ENCODE data around the gene CDC42BPA. TPM values are rescaled to one million over a fixed set of nuclear protein-coding genes. Genes with fewer than 3 reads are reported as not detected.

The CDC42BPA gene
- total RNA-seq, 1 experiment from 2014 or later = 30.1 TPM

- no peak overlapping the region for H4K8ac ChIP-seq (replicated peaks; ENCODE audit: insufficient read length, low read depth, low read length)
- no peak for DNase-seq
These were observed 121.2 kb downstream of the CDC42BPA start for GRCh38 chr1:227197064-227197463.

More at GRCh38 chr1:227197064-227197463, 121.2 kb downstream of the CDC42BPA start:
- no peak overlapping the region for H3K56ac ChIP-seq (ENCODE audit: insufficient read length, low read depth, low read length)
- no peak overlapping the region for H2AFZ ChIP-seq (ENCODE audit: low read length)
- H4K91ac ChIP-seq (ENCODE audit: insufficient read length, low read depth, low read length) = no peak overlapping the region
- H2BK5ac ChIP-seq (ENCODE audit: insufficient read length, low read length) = no peak overlapping the region
- H3K79me1 ChIP-seq (ENCODE audit: insufficient read depth, low read depth, low read length, poor library complexity, severe bottlenecking) = no peaks in the 10 kb centered on the region
- no peak overlapping the region for H3K23ac ChIP-seq (ENCODE audit: insufficient read length, low read depth, low read length)
- no peak overlapping the region for H3K14ac ChIP-seq (ENCODE audit: insufficient read depth, low read length)
- no peak for TF ChIP-seq CTCF (conservative IDR thresholded peaks at IDR 0.05)
- no peak overlapping the region for H3K9ac ChIP-seq (ENCODE audit: extremely low read depth, insufficient read length, low read length)
- no peak overlapping the region for H2BK20ac ChIP-seq (ENCODE audit: low read depth, low read length, poor library complexity, severe bottlenecking)
- H3K27ac Mint-ChIP-seq = no peak overlapping the region
- no peak overlapping the region for H3K27ac ChIP-seq (ENCODE audit: insufficient read length, low read depth, low read length)
- no peak overlapping the region for H2AK5ac ChIP-seq (ENCODE audit: insufficient read length, low read length)
- no peak overlapping the region for H3T11ph ChIP-seq (ENCODE audit: low read length)
- no peak overlapping the region for H3K4me3 Mint-ChIP-seq
- no peak overlapping the region for H2BK120ac ChIP-seq (ENCODE audit: low read depth, low read length, poor library complexity, severe bottlenecking)
- H3K9me3 ChIP-seq (ENCODE audit: control insufficient read depth, low read depth, low read length) = no peaks in the 10 kb centered on the region
- peaks cover 5 to 17% (median 9%) of the 10 kb centered on the region in 3 experiments; a peak in 6 of 7 replicates for H3K36me3 Mint-ChIP-seq (ENCODE audit: insufficient read depth in 1 of 3, low read depth in 3 of 3)
- no peak overlapping the region for H3K4ac ChIP-seq (ENCODE audit: low read depth, low read length)
- no peaks in the 10 kb centered on the region for H3K23me2 ChIP-seq (ENCODE audit: insufficient read length, low read depth, low read length, poor library complexity, severe bottlenecking)
- no peaks in the 10 kb centered on the region for H3K27me3 ChIP-seq (ENCODE audit: insufficient read depth, low read length)
- no peaks in the 10 kb centered on the region for H3K4me1 ChIP-seq (ENCODE audit: insufficient read depth, low read length)
- no peak overlapping the region for H2BK15ac ChIP-seq (ENCODE audit: low read depth, low read length)
- H3K4me1 Mint-ChIP-seq = peaks cover 0 to 5% of the 10 kb centered on the region in 2 experiments; a peak in 2 of 4 replicates
- H3K18ac ChIP-seq (ENCODE audit: insufficient read length, low read depth, low read length) = no peak overlapping the region
- H2BK12ac ChIP-seq (ENCODE audit: insufficient read length, low read depth, low read length) = no peak overlapping the region
- H4K20me1 ChIP-seq (ENCODE audit: control insufficient read depth, insufficient read depth, insufficient read length) = no peaks in the 10 kb centered on the region
- no peaks in the 10 kb centered on the region for H3K27me3 Mint-ChIP-seq (ENCODE audit: low read depth)
- H4K5ac ChIP-seq (ENCODE audit: insufficient read length, low read depth, low read length) = no peak overlapping the region
- H3K79me2 ChIP-seq (ENCODE audit: insufficient read depth, low read length) = no peaks in the 10 kb centered on the region
- no CpG with 5 or more reads among the region's 2 CpGs for WGBS (ENCODE audit: extremely low coverage, insufficient read length, low lambda C conversion rate)
- no peak overlapping the region for H3K4me2 ChIP-seq (ENCODE audit: insufficient read depth, insufficient read length, low read length)
- H3K9me3 Mint-ChIP-seq = no peaks in the 10 kb centered on the region

Data from H9 (cell line).